Stomach (tissue), 9 donors: ENCODE data around the gene CAAP1. TPM values are rescaled to one million over a fixed set of nuclear protein-coding genes. Genes with fewer than 3 reads are reported as not detected.

Experiments used
- DNase-seq, 2 donors: peaks; one replicate each; pipeline versions ENCODE4 v3.0.0 to v3.0.0-alpha.2; 2013 to 2019
- H3K27ac ChIP-seq, 5 donors: fragments of 200-600 bp in 4 of 5; sonication (generic) in 4 of 5; one replicate each; pipeline ENCODE4 v1.5.1; 2013 to 2019; ENCODE audit warnings: mild to moderate bottlenecking in 1 of 5, moderate library complexity in 1 of 5
- H3K27me3 ChIP-seq, 3 donors: fragments of 200-600 bp; sonication (generic); one replicate each; pipeline ENCODE4 v1.5.1; 2017 to 2019; ENCODE audit warnings: mixed run types in 1 of 3
- H3K36me3 ChIP-seq, 4 donors: fragments of 200-600 bp; sonication (generic); 1 replicate in 3 of 4; 2 replicates in 1 of 4; pipeline ENCODE4 v1.5.1; 2016 to 2019
- H3K4me1 ChIP-seq, 4 donors: fragments of 200-600 bp; sonication (generic); one replicate each; pipeline ENCODE4 v1.5.1; 2016 to 2019
- H3K4me3 ChIP-seq, 4 donors: fragments of 200-600 bp; sonication (generic) in 3 of 4; one replicate each; pipeline ENCODE4 v1.5.1; 2016 to 2019; ENCODE audit warnings: mild to moderate bottlenecking in 1 of 4
- H3K9me3 ChIP-seq, 4 donors: fragments of 200-600 bp; sonication (generic); one replicate each; pipeline ENCODE4 v1.5.1; 2016 to 2019
- CTCF ChIP-seq, 7 experiments: fragments of 450-650 bp in 4 of 7; fragments of 200-600 bp in 3 of 7; sonication (generic) in 3 of 7; IDR thresholded peaks; one replicate each; pipeline ENCODE4 v1.5.1; 2016 to 2019; ENCODE audit warnings: antibody characterized with exemption in 7 of 7, control low read depth in 2 of 7, mild to moderate bottlenecking in 1 of 7
- EP300 ChIP-seq: sonication (generic); formaldehyde crosslinking; IDR thresholded peaks from one replicate; pipeline ENCODE4 v1.6.1; 2017; ENCODE audit warnings: antibody characterized with exemption
- POLR2A ChIP-seq, 4 donors: fragments of 450-650 bp; IDR thresholded peaks; one replicate each; pipeline ENCODE4 v1.6.1; 2016; ENCODE audit warnings: antibody characterized with exemption in 4 of 4, control low read depth in 2 of 4, mild to moderate bottlenecking in 1 of 4, moderate library complexity in 1 of 4
- POLR2AphosphoS5 ChIP-seq, 3 donors: sonication (generic); formaldehyde crosslinking; IDR thresholded peaks; one replicate each; pipeline ENCODE4 v1.6.1; 2016; ENCODE audit warnings: antibody characterized with exemption in 3 of 3
- WGBS, 5 donors: extraction: QIAGEN DNeasy Blood & Tissue Kit in 3 of 5; methylation state at CpG; one replicate each; pipeline versions ENCODE4 v1.1.5 to v1.1.7; 2013 to 2018; 5-methylcytosine and 5-hydroxymethylcytosine counted together
- intact Hi-C: fragments of 100-400 bp; cut with DNase I; formaldehyde crosslinking; loops from one replicate; pipeline ENCODE4 v1.15.1; 2023; ENCODE audit warnings: low total_unique reads
- polyA plus RNA-seq, 3 donors: library from polyadenylated mRNA; stranded (reverse); fragments of 200-250 nt; gene quantifications; one replicate each; pipeline ENCODE4 v1.2.3, GENCODE V29; 2013
- total RNA-seq, 5 donors: library from RNA; depleted of rRNA; stranded (reverse); fragments of >200 nt; gene quantifications; one replicate each; pipeline versions ENCODE4 v1.1.0 to v1.2.3, GENCODE V29; 2014 to 2016
- donor health status: healthy with polysubstance abuse.
- donor health status: Bipolar disorder and iron deficiency.
- donor health status: healthy.

Gene CAAP1
- total and polyA plus RNA-seq, 8 donors: 8.7 to 58.9 (median 20.6) TPM

GRCh38 chr9:26937816-26938371 lies 45.3 kb upstream of the CAAP1 start:
- Histone ChIP-seq H3K9me3 (peaks cover 0 to 8% (median 4%) of the 10 kb centered on the region in 4 donors), H3K27ac (no peak overlapping the region), H3K27me3 (no peaks in the 10 kb centered on the region), H3K4me3 (no peak overlapping the region), H3K36me3 (peaks cover 0 to 14% (median 6%) of the 10 kb centered on the region in 4 donors), H3K4me1 (peaks cover 4 to 38% (median 17%) of the 10 kb centered on the region in 4 donors)
- TF ChIP-seq POLR2A (IDR thresholded peaks at IDR 0.05): no peak
- TF ChIP-seq EP300: no peak
- TF ChIP-seq POLR2AphosphoS5 (IDR thresholded peaks at IDR 0.05): no peak
- no peak for TF ChIP-seq CTCF (IDR thresholded peaks at IDR 0.05)
- DNase-seq: no peak
- intact Hi-C loops: no loop called here
- 97 to 99% (median 98%) methylated on average over 3 of the region's 3 CpGs for WGBS, 5 donors

GRCh38 chr9:26935847-26936246 lies 43.2 kb upstream of the CAAP1 start:
- no peak overlapping the region for H3K27ac ChIP-seq
- H3K27me3 ChIP-seq: no peaks in the 10 kb centered on the region
- H3K4me1 ChIP-seq: peaks cover 4 to 34% (median 13%) of the 10 kb centered on the region in 4 donors
- H3K9me3 ChIP-seq: peaks cover 0 to 8% (median 4%) of the 10 kb centered on the region in 4 donors
- no peak overlapping the region for H3K4me3 ChIP-seq
- peaks cover 3 to 26% (median 16%) of the 10 kb centered on the region in 4 donors for H3K36me3 ChIP-seq
- no peak for TF ChIP-seq CTCF (IDR thresholded peaks at IDR 0.05)
- TF ChIP-seq POLR2A (IDR thresholded peaks at IDR 0.05): no peak
- no peak for TF ChIP-seq POLR2AphosphoS5 (IDR thresholded peaks at IDR 0.05)
- no peak for TF ChIP-seq EP300
- intact Hi-C loops: no loop called here
- no peak for DNase-seq

- intact Hi-C loops: no loop called here
- DNase-seq: no peak
- TF ChIP-seq EP300 (no peak), POLR2AphosphoS5 (IDR thresholded peaks at IDR 0.05) (no peak), POLR2A (IDR thresholded peaks at IDR 0.05) (no peak), CTCF (IDR thresholded peaks at IDR 0.05) (no peak)
- no peak overlapping the region for H3K4me3 ChIP-seq
- no peaks in the 10 kb centered on the region for H3K9me3 ChIP-seq
- WGBS, 5 donors: 93 to 98% (median 95%) methylated on average over 8 of the region's 8 CpGs
- H3K27me3 ChIP-seq: no peaks in the 10 kb centered on the region
- no peaks in the 10 kb centered on the region for H3K4me1 ChIP-seq
- no peak overlapping the region for H3K27ac ChIP-seq
- H3K36me3 ChIP-seq: peaks cover 22 to 79% (median 77%) of the 10 kb centered on the region in 4 donors
Observed at GRCh38 chr9:26928902-26929495, 36.4 kb upstream of the CAAP1 start.

- TF ChIP-seq CTCF (IDR thresholded peaks at IDR 0.05) (no peak), POLR2AphosphoS5 (IDR thresholded peaks at IDR 0.05) (no peak), POLR2A (IDR thresholded peaks at IDR 0.05) (no peak), EP300 (no peak)
- Histone ChIP-seq H3K27ac (no peak overlapping the region), H3K4me1 (no peaks in the 10 kb centered on the region), H3K9me3 (no peaks in the 10 kb centered on the region), H3K36me3 (peaks cover 43 to 95% (median 92%) of the 10 kb centered on the region in 4 donors), H3K27me3 (no peaks in the 10 kb centered on the region), H3K4me3 (no peak overlapping the region)
- no peak for DNase-seq
- intact Hi-C loops: no loop called here
- 62 to 84% (median 73%) methylated on average over 4 of the region's 4 CpGs for WGBS, 5 donors
Observed at GRCh38 chr9:26925609-26926008, 33.0 kb upstream of the CAAP1 start.
